Tibial nerve (tissue), 4 donors: ENCODE measurements around the gene FLT3. TPM values are rescaled to one million over a fixed set of nuclear protein-coding genes. Genes with fewer than 3 reads are reported as not detected.

Experiments
- DNase-seq, 2 donors: peaks; one replicate each; pipeline ENCODE4 v3.0.0-alpha.2; 2019; ENCODE audit warnings: low spot score in 2 of 2
- H3K27ac ChIP-seq, 4 donors: fragments of 200-600 bp; sonication (generic) in 3 of 4; one replicate each; pipeline ENCODE4 v1.5.1; 2017 to 2019; ENCODE audit warnings: mild to moderate bottlenecking in 1 of 4
- H3K27me3 ChIP-seq, 2 donors: fragments of 200-600 bp; sonication (generic) in 1 of 2; one replicate each; pipeline versions ENCODE4 v1.5.1 to v1.6.0; 2017 to 2019
- H3K36me3 ChIP-seq, 3 donors: fragments of 200-600 bp; sonication (generic); one replicate each; pipeline ENCODE4 v1.5.1; 2018 to 2019
- H3K4me1 ChIP-seq, 4 donors: fragments of 200-600 bp; sonication (generic) in 3 of 4; one replicate each; pipeline ENCODE4 v1.5.1; 2017 to 2019
- H3K4me3 ChIP-seq, 4 donors: fragments of 200-600 bp; sonication (generic) in 3 of 4; one replicate each; pipeline ENCODE4 v1.5.1; 2017 to 2019; ENCODE audit warnings: mild to moderate bottlenecking in 1 of 4, moderate library complexity in 1 of 4
- H3K9me3 ChIP-seq, 4 donors: fragments of 200-600 bp; sonication (generic) in 3 of 4; one replicate each; pipeline ENCODE4 v1.5.1; 2017 to 2019
- EP300 ChIP-seq, 2 donors: sonication (generic); formaldehyde crosslinking; IDR thresholded peaks; one replicate each; pipeline ENCODE4 v1.6.1; 2017; ENCODE audit warnings: antibody characterized with exemption in 2 of 2, mild to moderate bottlenecking in 1 of 2
- POLR2A ChIP-seq, 2 donors: fragments of 450-650 bp; IDR thresholded peaks; one replicate each; pipeline ENCODE4 v1.6.1; 2017; ENCODE audit warnings: antibody characterized with exemption in 2 of 2, mild to moderate bottlenecking in 2 of 2, moderate library complexity in 2 of 2
- WGBS, 2 donors: methylation state at CpG; one replicate each; pipeline ENCODE4 v1.1.5; 2018; 5-methylcytosine and 5-hydroxymethylcytosine counted together
- total RNA-seq, 4 donors: library from RNA; depleted of rRNA; stranded (reverse); fragments of >200 nt; gene quantifications; one replicate each; pipeline ENCODE4 v1.1.0, GENCODE V29; 2016
- TF ChIP-seq, protein P1 (sequence below), 5 experiments: fragments of 200-600 bp in 3 of 5; fragments of 450-650 bp in 2 of 5; sonication (generic) in 3 of 5; IDR thresholded peaks; one replicate each; pipeline ENCODE4 v1.5.1; 2016 to 2019; ENCODE audit warnings: antibody characterized with exemption in 5 of 5, mild to moderate bottlenecking in 3 of 5, moderate library complexity in 2 of 5

Gene FLT3
- total RNA-seq, 4 donors from 2014 or later, result 0.20 to 0.42 (median 0.22) TPM; not detected in 1

DNA sequence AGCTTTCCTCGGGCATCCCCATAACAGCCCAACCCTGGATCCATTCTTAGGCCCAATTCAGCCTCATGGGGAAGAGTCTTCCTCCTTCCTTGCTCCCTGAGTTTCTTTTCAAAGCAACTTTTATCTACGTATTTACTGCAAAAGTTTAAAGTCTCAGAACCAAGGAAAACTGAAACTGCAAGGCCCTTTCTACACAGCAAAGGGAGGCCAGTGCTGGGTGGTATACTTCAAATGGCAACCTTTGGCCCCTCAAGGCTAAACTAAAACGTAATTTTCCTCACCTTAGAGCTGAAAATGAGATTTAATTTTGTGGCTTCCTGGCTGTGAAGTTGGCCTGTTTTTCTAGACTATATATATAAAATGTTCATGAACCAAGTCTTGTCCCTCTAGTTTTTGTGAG is 136.9 kb downstream of the FLT3 start:
- H3K27me3 ChIP-seq, result peaks cover 5 to 100% of the 10 kb centered on the region in 2 donors
- TF ChIP-seq, protein P1, sequence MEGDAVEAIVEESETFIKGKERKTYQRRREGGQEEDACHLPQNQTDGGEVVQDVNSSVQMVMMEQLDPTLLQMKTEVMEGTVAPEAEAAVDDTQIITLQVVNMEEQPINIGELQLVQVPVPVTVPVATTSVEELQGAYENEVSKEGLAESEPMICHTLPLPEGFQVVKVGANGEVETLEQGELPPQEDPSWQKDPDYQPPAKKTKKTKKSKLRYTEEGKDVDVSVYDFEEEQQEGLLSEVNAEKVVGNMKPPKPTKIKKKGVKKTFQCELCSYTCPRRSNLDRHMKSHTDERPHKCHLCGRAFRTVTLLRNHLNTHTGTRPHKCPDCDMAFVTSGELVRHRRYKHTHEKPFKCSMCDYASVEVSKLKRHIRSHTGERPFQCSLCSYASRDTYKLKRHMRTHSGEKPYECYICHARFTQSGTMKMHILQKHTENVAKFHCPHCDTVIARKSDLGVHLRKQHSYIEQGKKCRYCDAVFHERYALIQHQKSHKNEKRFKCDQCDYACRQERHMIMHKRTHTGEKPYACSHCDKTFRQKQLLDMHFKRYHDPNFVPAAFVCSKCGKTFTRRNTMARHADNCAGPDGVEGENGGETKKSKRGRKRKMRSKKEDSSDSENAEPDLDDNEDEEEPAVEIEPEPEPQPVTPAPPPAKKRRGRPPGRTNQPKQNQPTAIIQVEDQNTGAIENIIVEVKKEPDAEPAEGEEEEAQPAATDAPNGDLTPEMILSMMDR (IDR thresholded peaks at IDR 0.05), result no peak
- TF ChIP-seq POLR2A (IDR thresholded peaks at IDR 0.05) (no peak), EP300 (IDR thresholded peaks at IDR 0.05) (no peak)
- H3K36me3 ChIP-seq, result no peaks in the 10 kb centered on the region
- DNase-seq, result no peak
- H3K9me3 ChIP-seq, result no peaks in the 10 kb centered on the region
- H3K4me3 ChIP-seq, result no peak overlapping the region
- H3K27ac ChIP-seq, result no peak overlapping the region
- 60 to 70% methylated on average over 3 of the region's 3 CpGs for WGBS, 2 donors
- peaks cover 0 to 46% (median 21%) of the 10 kb centered on the region in 4 donors for H3K4me1 ChIP-seq

DNA sequence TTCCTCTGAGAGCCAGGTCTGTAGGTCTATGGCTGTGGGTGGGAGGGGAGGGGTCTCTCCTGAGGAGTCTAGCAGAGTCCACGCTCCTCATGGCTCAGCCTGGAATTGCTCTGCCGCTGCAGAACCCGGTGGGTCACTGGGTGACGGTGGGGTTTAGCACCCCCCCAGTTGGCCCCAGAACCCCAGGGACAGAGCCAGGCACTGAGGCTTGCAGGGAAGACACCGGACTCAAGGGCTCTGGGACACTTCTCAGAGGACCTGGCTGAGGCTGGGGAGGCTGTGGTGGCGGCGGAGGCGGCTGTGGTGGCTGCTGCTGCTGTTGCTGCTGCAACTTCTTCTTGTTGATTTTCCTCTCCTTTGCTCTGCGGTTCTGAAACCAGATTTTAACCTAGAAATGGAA is 137.4 kb downstream of the FLT3 start:
- Histone ChIP-seq H3K27me3 (peaks cover 5 to 100% of the 10 kb centered on the region in 2 donors), H3K4me1 (peaks cover 0 to 41% (median 18%) of the 10 kb centered on the region in 4 donors), H3K9me3 (no peaks in the 10 kb centered on the region), H3K4me3 (no peak overlapping the region), H3K36me3 (no peaks in the 10 kb centered on the region), H3K27ac (no peak overlapping the region)
- 62 to 69% methylated on average over 9 of the region's 9 CpGs for WGBS, 2 donors
- no peak for DNase-seq
- TF ChIP-seq EP300 (IDR thresholded peaks at IDR 0.05) (no peak), POLR2A (IDR thresholded peaks at IDR 0.05) (no peak)
- TF ChIP-seq, protein P1 (IDR thresholded peaks at IDR 0.05), result no peak

DNA sequence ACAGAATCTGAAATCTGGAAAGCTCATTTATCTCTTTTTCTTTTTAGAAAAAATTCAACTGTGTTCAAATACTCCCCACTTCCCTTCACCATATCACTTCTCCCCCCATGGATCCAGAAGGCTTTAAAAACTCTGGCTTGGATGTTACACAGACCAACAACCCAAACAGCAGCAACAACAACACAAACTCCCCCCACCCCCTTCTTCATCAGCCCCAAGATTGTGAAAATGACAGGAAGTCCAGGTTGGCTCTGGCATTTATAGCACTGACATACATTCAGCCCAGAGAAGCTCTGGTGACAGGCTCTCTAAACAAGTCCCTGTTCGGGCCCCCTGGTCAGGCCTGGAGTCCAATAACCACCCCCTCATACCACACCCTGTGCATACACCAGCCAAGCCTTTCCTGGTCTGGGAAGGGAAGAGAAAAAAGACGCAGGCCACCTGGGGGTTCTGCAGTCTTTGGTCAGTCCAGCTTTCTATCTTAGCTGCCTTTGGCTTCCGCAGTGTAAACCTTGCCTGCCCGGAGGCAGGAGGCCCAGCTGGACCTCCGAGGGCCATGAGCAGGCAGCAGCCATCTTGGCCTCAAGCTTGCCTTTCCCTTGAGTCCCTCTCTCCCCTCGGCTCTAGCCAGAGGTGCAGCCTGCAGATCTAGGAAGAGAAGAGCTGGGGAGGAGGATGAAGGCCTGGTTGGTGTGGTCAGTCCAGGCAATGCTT is 138.1 kb downstream of the FLT3 start:
- H3K27me3 ChIP-seq, result peaks cover 5 to 100% of the 10 kb centered on the region in 2 donors
- H3K4me1 ChIP-seq, result peaks cover 0 to 34% (median 18%) of the 10 kb centered on the region in 4 donors
- TF ChIP-seq POLR2A (IDR thresholded peaks at IDR 0.05) (no peak), EP300 (IDR thresholded peaks at IDR 0.05) (no peak)
- TF ChIP-seq, protein P1 (IDR thresholded peaks at IDR 0.05), result no peak
- 37 to 41% methylated on average over 6 of the region's 6 CpGs for WGBS, 2 donors
- H3K4me3 ChIP-seq, result no peak overlapping the region
- no peaks in the 10 kb centered on the region for H3K36me3 ChIP-seq
- no peak overlapping the region for H3K27ac ChIP-seq
- no peaks in the 10 kb centered on the region for H3K9me3 ChIP-seq
- no peak for DNase-seq

DNA sequence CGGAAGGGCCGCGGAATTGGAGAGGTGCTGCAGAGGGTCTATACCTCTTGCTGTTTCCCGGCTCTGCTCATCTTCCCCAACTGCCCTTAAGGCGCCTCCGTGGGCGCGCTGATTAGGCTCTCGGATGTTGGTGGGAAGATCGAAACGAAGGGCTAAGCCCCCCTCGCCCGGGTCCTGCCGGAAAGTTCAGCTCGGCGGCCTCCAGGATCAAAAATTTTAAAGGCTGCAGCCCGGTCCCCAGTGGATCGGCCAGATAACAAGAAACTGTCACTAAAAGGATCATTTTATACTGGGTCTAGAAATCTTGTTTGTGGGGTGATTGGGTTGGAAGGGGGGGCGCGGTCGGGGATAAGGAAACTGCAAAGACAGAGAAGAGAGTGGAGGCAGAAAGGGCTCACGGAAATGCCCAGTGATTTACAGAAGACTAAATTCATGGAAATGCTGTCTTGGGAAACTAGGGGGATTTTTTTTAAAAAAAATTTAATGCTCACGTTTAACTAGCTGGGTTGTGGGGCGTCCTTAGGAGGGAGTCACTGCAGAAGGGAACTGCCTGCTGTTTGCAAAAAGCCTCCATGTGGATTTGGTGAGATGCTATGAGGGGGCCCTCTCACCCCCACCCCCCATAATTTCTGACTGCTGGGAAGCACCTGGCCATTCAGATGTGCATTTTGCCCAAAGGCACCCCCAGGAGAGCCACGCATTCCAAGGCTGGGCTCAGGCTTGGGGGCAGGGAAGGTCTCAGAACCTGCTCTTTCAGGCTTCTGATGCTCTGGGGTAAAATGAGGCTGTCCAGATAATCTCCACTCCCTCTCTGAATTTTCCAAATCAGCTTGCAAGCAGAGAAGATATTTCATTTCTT is 138.9 kb downstream of the FLT3 start:
- no peaks in the 10 kb centered on the region for H3K9me3 ChIP-seq

More for the DNA sequence above, 138.9 kb downstream of the FLT3 start:
- 14% methylated on average over 21 of the region's 25 CpGs for WGBS, 2 donors
- DNase-seq, result no peak
- peak overlapping the region; percentile 17 to 47 (median 28) for H3K4me3 ChIP-seq
- peak overlapping the region in 1 of 4 donors; percentile 47 for H3K27ac ChIP-seq
- H3K4me1 ChIP-seq, result peaks cover 0 to 26% (median 17%) of the 10 kb centered on the region in 4 donors
- H3K36me3 ChIP-seq, result no peaks in the 10 kb centered on the region
- H3K27me3 ChIP-seq, result peaks cover 5 to 100% of the 10 kb centered on the region in 2 donors
- TF ChIP-seq POLR2A (IDR thresholded peaks at IDR 0.05), result no peak
- TF ChIP-seq, protein P1 (IDR thresholded peaks at IDR 0.05), result no peak
- TF ChIP-seq EP300 (IDR thresholded peaks at IDR 0.05), result no peak
